Hepatocyte (in vitro differentiated cells): ENCODE data around the gene ITK. TPM values are rescaled to one million over a fixed set of nuclear protein-coding genes. Genes with fewer than 3 reads are reported as not detected.
A peak's percentile ranks its signal among the peaks of the same experiment; 100 is the strongest.

Experiments
- DNase-seq: peaks from one replicate; pipeline ENCODE4 v3.0.0-alpha.2; 2016; ENCODE audit warnings: low spot score
- H2AFZ ChIP-seq: fragments of 200-600 bp; sonication (generic); 2 replicates; pipeline ENCODE4 v1.6.0; 2016; ENCODE audit warnings: antibody characterized with exemption, mild to moderate bottlenecking
- H3K27ac ChIP-seq: fragments of 200-600 bp; sonication (generic); 2 replicates; pipeline ENCODE4 v1.5.1; 2016; ENCODE audit warnings: mild to moderate bottlenecking
- H3K27me3 ChIP-seq: fragments of 200-600 bp; sonication (generic); 2 replicates; pipeline ENCODE4 v1.6.1; 2016
- H3K36me3 ChIP-seq: fragments of 200-600 bp; sonication (generic); replicated peaks from 2 replicates; pipeline ENCODE4 v1.5.1; 2016; ENCODE audit warnings: low read depth; ENCODE audit not compliant: insufficient read depth
- H3K4me1 ChIP-seq: fragments of 200-600 bp; sonication (generic); 2 replicates; pipeline ENCODE4 v1.5.1; 2016; ENCODE audit warnings: mild to moderate bottlenecking, moderate library complexity; ENCODE audit not compliant: insufficient read depth
- H3K4me2 ChIP-seq: fragments of 200-600 bp; sonication (generic); 2 replicates; pipeline ENCODE4 v1.6.0; 2016
- H3K4me3 ChIP-seq: fragments of 200-600 bp; sonication (generic); 2 replicates; pipeline ENCODE4 v1.5.1; 2016; ENCODE audit warnings: mild to moderate bottlenecking
- H3K79me2 ChIP-seq: fragments of 200-600 bp; sonication (generic); 2 replicates; pipeline ENCODE4 v1.6.0; 2017; ENCODE audit warnings: mild to moderate bottlenecking
- H3K9me2 ChIP-seq: fragments of 200-600 bp; sonication (generic); replicated peaks from 2 replicates; pipeline ENCODE4 v1.6.0; 2017; ENCODE audit warnings: mild to moderate bottlenecking; ENCODE audit not compliant: insufficient read depth
- H3K9me3 ChIP-seq: fragments of 200-600 bp; sonication (generic); 2 replicates; pipeline ENCODE4 v1.5.1; 2016; ENCODE audit warnings: low read depth, mild to moderate bottlenecking
- H4K20me1 ChIP-seq: fragments of 200-600 bp; sonication (generic); 2 replicates; pipeline ENCODE4 v1.6.0; 2016; ENCODE audit warnings: mild to moderate bottlenecking; ENCODE audit not compliant: insufficient read depth, poor library complexity, severe bottlenecking
- CTCF ChIP-seq: fragments of 200-600 bp; sonication (generic); IDR thresholded peaks from 2 replicates; pipeline ENCODE4 v1.5.1; 2016; ENCODE audit warnings: antibody characterized with exemption, mild to moderate bottlenecking; ENCODE audit not compliant: poor library complexity
- EZH2 ChIP-seq: fragments of 200-600 bp; sonication (generic); IDR thresholded peaks from 2 replicates; pipeline ENCODE4 v1.6.1; 2016; ENCODE audit warnings: antibody characterized with exemption, mild to moderate bottlenecking, borderline replicate concordance
- EZH2phosphoT487 ChIP-seq: fragments of 200-600 bp; sonication (generic); IDR thresholded peaks from one replicate; pipeline ENCODE4 v1.6.1; 2018; ENCODE audit warnings: antibody characterized with exemption, mild to moderate bottlenecking, low read depth, moderate library complexity; ENCODE audit not compliant: unreplicated experiment, severe bottlenecking
- WGBS: methylation state at CpG from one replicate; pipeline ENCODE4 v1.1.6; 2016; ENCODE audit warnings: low lambda C conversion rate; ENCODE audit errors: missing lambda C conversion rate; 5-methylcytosine and 5-hydroxymethylcytosine counted together
- polyA plus RNA-seq: library from polyadenylated mRNA; unstranded; fragments of >200 nt; fragmentation: Nextera tagmentation; extraction: Ambion mirVana; gene quantifications from 2 replicates; pipeline ENCODE4 v1.2.1, GENCODE V29; 2016
- total RNA-seq: library from RNA; depleted of rRNA; stranded (reverse); fragments of >200 nt; gene quantifications from 2 replicates; pipeline ENCODE4 v1.2.3, GENCODE V29; 2014

Gene ITK
- total and polyA plus RNA-seq, 2 experiments from 2014 or later: 0.18 to 0.20 TPM

DNA sequence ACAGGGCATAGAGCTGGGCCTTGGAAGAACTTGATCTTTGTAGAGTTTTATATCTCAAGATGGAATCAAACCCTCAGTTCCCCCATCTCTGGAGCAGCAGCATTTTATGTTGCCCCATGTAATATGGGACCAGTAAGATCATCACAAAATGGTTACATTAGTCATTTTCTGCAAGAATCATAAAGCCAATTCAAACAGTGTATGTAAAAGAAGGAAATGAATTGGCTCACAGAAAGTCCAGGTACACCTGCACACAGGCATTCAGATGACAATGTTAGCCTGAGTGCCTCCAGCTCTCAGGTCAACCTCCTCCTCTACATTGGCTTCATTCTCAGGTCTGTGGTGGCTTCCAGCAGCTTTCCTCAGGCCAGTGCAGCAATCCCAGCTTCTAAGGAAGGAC, 120.4 kb downstream of the ITK start:
- no peak overlapping the region for H3K4me3 ChIP-seq

GRCh38 chr5:157303023-157303422, 122.4 kb downstream of the ITK start:
- TF ChIP-seq EZH2phosphoT487: no peak
- no peak for TF ChIP-seq EZH2
- no peak for TF ChIP-seq CTCF
- H3K4me3 ChIP-seq: no peak overlapping the region
- no peak overlapping the region for H2AFZ ChIP-seq
- no peaks in the 10 kb centered on the region for H4K20me1 ChIP-seq
- no peak for DNase-seq
- H3K9me2 ChIP-seq: no peaks in the 10 kb centered on the region
- H3K36me3 ChIP-seq: no peaks in the 10 kb centered on the region
- no peak overlapping the region for H3K27ac ChIP-seq
- H3K4me1 ChIP-seq: no peaks in the 10 kb centered on the region
- no peaks in the 10 kb centered on the region for H3K27me3 ChIP-seq
- WGBS: 96% methylated on average over 5 of the region's 5 CpGs
- H3K4me2 ChIP-seq: no peak overlapping the region
- H3K9me3 ChIP-seq: no peaks in the 10 kb centered on the region
- H3K79me2 ChIP-seq: no peaks in the 10 kb centered on the region

More for the DNA sequence above, 120.4 kb downstream of the ITK start:
- H3K36me3 ChIP-seq: no peaks in the 10 kb centered on the region
- no peaks in the 10 kb centered on the region for H3K9me3 ChIP-seq
- H3K27ac ChIP-seq: no peak overlapping the region
- no peak for DNase-seq
- no peaks in the 10 kb centered on the region for H3K9me2 ChIP-seq
- H3K4me1 ChIP-seq: no peaks in the 10 kb centered on the region
- H3K79me2 ChIP-seq: no peaks in the 10 kb centered on the region
- no peaks in the 10 kb centered on the region for H3K27me3 ChIP-seq
- H4K20me1 ChIP-seq: no peaks in the 10 kb centered on the region
- TF ChIP-seq CTCF (no peak), EZH2phosphoT487 (no peak), EZH2 (no peak)
- H2AFZ ChIP-seq: no peak overlapping the region
- no peak overlapping the region for H3K4me2 ChIP-seq

DNA sequence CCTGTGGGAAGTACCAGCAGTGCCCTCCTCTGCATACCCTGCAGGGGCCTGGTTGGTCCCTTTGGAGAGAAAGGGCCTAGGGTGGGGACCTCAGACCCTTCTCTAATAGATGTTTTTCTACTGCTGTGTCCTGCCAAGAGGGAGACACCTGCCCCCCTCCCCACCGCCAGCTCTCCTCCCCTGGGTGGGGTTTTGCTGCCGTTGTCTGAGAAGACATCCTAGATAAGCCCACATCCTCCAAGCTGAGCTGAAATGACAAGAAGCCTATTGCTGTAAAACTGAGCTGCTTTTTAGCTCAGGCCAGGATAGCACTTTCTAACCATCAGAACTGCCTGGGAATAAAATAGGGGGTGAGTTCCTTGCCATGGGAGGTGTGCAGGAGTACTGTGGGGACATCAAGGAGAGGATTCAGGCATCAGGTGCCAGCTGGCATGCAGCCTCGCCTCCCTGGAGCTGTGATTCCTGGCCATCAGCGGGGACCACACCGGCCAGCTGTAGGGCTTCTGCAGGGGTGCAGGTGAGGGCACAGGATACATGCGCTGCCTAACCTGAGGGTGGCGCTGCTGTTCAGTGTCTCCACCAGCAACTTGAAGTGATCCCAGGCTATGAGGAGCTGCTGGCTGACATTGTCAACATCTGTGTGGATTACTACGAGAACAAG, 123.2 kb downstream of the ITK start:
- Histone ChIP-seq H3K4me3 (no peak overlapping the region), H3K4me1 (no peaks in the 10 kb centered on the region), H2AFZ (no peak overlapping the region), H3K27ac (no peak overlapping the region), H3K4me2 (no peak overlapping the region), H3K27me3 (no peaks in the 10 kb centered on the region), H4K20me1 (no peaks in the 10 kb centered on the region), H3K36me3 (no peaks in the 10 kb centered on the region), H3K9me2 (no peaks in the 10 kb centered on the region), H3K79me2 (no peaks in the 10 kb centered on the region), H3K9me3 (no peaks in the 10 kb centered on the region)
- 74% methylated on average over 8 of the region's 8 CpGs for WGBS
- no peak for DNase-seq
- TF ChIP-seq EZH2: no peak
- TF ChIP-seq CTCF: peak; percentile 10

Other genes with a start within 250 kb of the ITK start
- gene TIMD4, start 217.6 kb upstream of the ITK start, total RNA-seq: 0.28 and 1.1 TPM in 2 replicates
- gene TIMD4, start 217.6 kb upstream of the ITK start, polyA plus RNA-seq: 0.26 and 0.42 TPM in 2 replicates
- gene HAVCR1, start 121.7 kb upstream of the ITK start, total RNA-seq: 9.4 and 9.5 TPM in 2 replicates
- 1.7 and 2.1 TPM in 2 replicates for gene HAVCR1, start 121.7 kb upstream of the ITK start, polyA plus RNA-seq
- 0.84 and 1.7 TPM in 2 replicates for gene HAVCR2, start 71.8 kb upstream of the ITK start, total RNA-seq
- 0.52 and 0.92 TPM in 2 replicates for gene HAVCR2, start 71.8 kb upstream of the ITK start, polyA plus RNA-seq
- gene MED7, start 38.0 kb upstream of the ITK start, total RNA-seq: 16.8 and 19.7 TPM in 2 replicates
- 20.7 and 22.6 TPM in 2 replicates for gene MED7, start 38.0 kb upstream of the ITK start, polyA plus RNA-seq
- not detected in 2 replicates for gene GARIN3, start 14.6 kb upstream of the ITK start, total RNA-seq
- not detected in 2 replicates for gene GARIN3, start 14.6 kb upstream of the ITK start, polyA plus RNA-seq
- 24.8 and 44.9 TPM in 2 replicates for gene CYFIP2, start 85.3 kb downstream of the ITK start, total RNA-seq
- 24.2 and 30.2 TPM in 2 replicates for gene CYFIP2, start 85.3 kb downstream of the ITK start, polyA plus RNA-seq